ENCODE results near the gene UQCRQ. TPM values are rescaled to one million over a fixed set of nuclear protein-coding genes. Genes with fewer than 3 reads are reported as not detected.
A peak's percentile ranks its signal among the peaks of the same experiment; 100 is the strongest.

Gene UQCRQ
- total and polyA plus RNA-seq, 9 of the 15 experiments (the other 6 are each of a cell fraction or from before 2014, with no cell fraction given) = 235 to 2,421 (median 883) TPM

DNA sequence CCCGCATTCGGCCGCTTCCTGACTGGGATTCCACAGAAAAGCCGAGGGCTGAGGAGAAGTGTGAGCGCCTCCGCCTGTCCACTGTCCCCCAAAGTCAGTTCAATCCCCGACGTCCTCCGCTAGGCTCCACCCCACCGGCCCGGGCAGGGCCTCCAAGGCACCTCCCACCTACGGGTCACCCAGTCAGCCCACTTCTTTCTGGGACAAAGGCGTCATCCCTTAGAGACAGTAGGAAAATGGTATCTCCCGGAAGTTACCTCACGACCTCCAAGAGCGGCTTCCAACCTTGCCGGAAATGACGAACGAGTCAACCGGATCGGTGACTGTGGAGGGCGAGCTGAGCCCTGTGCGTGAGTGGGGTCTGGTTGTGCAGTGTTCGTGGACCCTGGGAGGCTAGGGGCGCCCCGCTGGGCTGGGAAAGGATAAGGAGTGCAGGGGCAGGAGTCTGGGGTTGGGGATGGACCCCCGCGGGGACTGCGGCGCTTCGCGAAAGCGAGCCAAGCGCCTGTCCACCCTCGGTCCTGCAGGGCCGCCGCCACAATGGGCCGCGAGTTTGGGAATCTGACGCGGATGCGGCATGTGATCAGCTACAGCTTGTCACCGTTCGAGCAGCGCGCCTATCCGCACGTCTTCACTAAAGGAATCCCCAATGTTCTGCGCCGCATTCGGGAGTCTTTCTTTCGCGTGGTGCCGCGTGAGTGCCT, at the start of gene UQCRQ, which contains the start of gene GDF9 (continued):
- TF ChIP-seq, protein P1, sequence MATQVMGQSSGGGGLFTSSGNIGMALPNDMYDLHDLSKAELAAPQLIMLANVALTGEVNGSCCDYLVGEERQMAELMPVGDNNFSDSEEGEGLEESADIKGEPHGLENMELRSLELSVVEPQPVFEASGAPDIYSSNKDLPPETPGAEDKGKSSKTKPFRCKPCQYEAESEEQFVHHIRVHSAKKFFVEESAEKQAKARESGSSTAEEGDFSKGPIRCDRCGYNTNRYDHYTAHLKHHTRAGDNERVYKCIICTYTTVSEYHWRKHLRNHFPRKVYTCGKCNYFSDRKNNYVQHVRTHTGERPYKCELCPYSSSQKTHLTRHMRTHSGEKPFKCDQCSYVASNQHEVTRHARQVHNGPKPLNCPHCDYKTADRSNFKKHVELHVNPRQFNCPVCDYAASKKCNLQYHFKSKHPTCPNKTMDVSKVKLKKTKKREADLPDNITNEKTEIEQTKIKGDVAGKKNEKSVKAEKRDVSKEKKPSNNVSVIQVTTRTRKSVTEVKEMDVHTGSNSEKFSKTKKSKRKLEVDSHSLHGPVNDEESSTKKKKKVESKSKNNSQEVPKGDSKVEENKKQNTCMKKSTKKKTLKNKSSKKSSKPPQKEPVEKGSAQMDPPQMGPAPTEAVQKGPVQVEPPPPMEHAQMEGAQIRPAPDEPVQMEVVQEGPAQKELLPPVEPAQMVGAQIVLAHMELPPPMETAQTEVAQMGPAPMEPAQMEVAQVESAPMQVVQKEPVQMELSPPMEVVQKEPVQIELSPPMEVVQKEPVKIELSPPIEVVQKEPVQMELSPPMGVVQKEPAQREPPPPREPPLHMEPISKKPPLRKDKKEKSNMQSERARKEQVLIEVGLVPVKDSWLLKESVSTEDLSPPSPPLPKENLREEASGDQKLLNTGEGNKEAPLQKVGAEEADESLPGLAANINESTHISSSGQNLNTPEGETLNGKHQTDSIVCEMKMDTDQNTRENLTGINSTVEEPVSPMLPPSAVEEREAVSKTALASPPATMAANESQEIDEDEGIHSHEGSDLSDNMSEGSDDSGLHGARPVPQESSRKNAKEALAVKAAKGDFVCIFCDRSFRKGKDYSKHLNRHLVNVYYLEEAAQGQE (IDR thresholded peaks at IDR 0.05; ENCODE audit: borderline replicate concordance) = peak; percentile 77; the same call in 1 of the 2 replicates
- TF ChIP-seq, protein P1 (CRISPR knock-in tag; IDR thresholded peaks at IDR 0.05; ENCODE audit: low read depth) = no peak
- peak; percentile 81 for TF ChIP-seq MTA3 (IDR thresholded peaks at IDR 0.05; ENCODE audit: borderline replicate concordance)
- no peak for TF ChIP-seq ZNF24 (IDR thresholded peaks at IDR 0.05)
- no peak for TF ChIP-seq TEAD2 (tag; IDR thresholded peaks at IDR 0.05)
- TF ChIP-seq PURB (CRISPR knock-in tag; IDR thresholded peaks at IDR 0.05; ENCODE audit: low read depth) = no peak
- TF ChIP-seq ZNF217 (CRISPR knock-in tag; IDR thresholded peaks at IDR 0.05) = no peak
- TF ChIP-seq, protein P2, sequence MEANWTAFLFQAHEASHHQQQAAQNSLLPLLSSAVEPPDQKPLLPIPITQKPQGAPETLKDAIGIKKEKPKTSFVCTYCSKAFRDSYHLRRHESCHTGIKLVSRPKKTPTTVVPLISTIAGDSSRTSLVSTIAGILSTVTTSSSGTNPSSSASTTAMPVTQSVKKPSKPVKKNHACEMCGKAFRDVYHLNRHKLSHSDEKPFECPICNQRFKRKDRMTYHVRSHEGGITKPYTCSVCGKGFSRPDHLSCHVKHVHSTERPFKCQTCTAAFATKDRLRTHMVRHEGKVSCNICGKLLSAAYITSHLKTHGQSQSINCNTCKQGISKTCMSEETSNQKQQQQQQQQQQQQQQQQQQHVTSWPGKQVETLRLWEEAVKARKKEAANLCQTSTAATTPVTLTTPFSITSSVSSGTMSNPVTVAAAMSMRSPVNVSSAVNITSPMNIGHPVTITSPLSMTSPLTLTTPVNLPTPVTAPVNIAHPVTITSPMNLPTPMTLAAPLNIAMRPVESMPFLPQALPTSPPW (CRISPR knock-in tag; IDR thresholded peaks at IDR 0.05) = peak; percentile 73
- no peak for TF ChIP-seq ZNF583 (CRISPR knock-in tag; IDR thresholded peaks at IDR 0.05)
- no peak for TF ChIP-seq RBM39 (optimal IDR thresholded peaks at IDR 0.05; ENCODE audit: low read depth, low read length)
- no peak for TF ChIP-seq RFX7 (CRISPR knock-in tag; IDR thresholded peaks at IDR 0.05)
- 0 out of 2 replicates have a peak, but pooled peaks have one; percentile 11 for TF ChIP-seq KLF1 (tag; IDR thresholded peaks at IDR 0.05)
- peak; percentile 57; the same call in 1 of the 2 replicates for TF ChIP-seq SAFB (IDR thresholded peaks at IDR 0.05; ENCODE audit: borderline replicate concordance, low read depth, low read length)
- TF ChIP-seq, protein P3, sequence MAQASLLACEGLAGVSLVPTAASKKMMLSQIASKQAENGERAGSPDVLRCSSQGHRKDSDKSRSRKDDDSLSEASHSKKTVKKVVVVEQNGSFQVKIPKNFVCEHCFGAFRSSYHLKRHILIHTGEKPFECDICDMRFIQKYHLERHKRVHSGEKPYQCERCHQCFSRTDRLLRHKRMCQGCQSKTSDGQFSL (CRISPR knock-in tag; IDR thresholded peaks at IDR 0.05) = no peak
- TF ChIP-seq, protein P3 (tag; IDR thresholded peaks at IDR 0.05) = no peak
- TF ChIP-seq, protein P4, sequence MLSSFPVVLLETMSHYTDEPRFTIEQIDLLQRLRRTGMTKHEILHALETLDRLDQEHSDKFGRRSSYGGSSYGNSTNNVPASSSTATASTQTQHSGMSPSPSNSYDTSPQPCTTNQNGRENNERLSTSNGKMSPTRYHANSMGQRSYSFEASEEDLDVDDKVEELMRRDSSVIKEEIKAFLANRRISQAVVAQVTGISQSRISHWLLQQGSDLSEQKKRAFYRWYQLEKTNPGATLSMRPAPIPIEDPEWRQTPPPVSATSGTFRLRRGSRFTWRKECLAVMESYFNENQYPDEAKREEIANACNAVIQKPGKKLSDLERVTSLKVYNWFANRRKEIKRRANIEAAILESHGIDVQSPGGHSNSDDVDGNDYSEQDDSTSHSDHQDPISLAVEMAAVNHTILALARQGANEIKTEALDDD (IDR thresholded peaks at IDR 0.05) = no peak
